A549 (cell line): Measurements from ENCODE around the gene RCC1.

ENCODE experiments used
- CTCF ChIP-seq: fragments of >200 bp; sonication (Bioruptor Twin); formaldehyde crosslinking; IDR thresholded peaks from 3 replicates; pipeline ENCODE4 v1.5.1; 2016
- FOSL2 ChIP-seq, 2 experiments: fragments of 450-650 bp in 1 of 2; fragments of >200 bp in 1 of 2; sonication (Bioruptor Twin) in 1 of 2; formaldehyde crosslinking; IDR thresholded peaks; 2 replicates each; pipeline versions ENCODE4 v1.5.0 to v1.6.1; 2016 to 2020; ENCODE audit warnings: mild to moderate bottlenecking in 1 of 2, moderate library complexity in 1 of 2
- PBX3 ChIP-seq: IDR thresholded peaks from 2 replicates; pipeline ENCODE4 v1.6.1; 2012
- POLR2A ChIP-seq: IDR thresholded peaks from 2 replicates; pipeline ENCODE4 v1.6.1; 2012; ENCODE audit warnings: mild to moderate bottlenecking, low read length
- POLR2AphosphoS2 ChIP-seq: conservative IDR thresholded peaks from 2 replicates; pipeline ENCODE4 v1.6.1; 2012; ENCODE audit warnings: low read length, improper control_type of control experiment, inconsistent platforms
- USF2 ChIP-seq: fragments of 450-650 bp; IDR thresholded peaks from 2 replicates; pipeline ENCODE4 v1.6.1; 2014; ENCODE audit warnings: antibody characterized with exemption

- TF ChIP-seq FOSL2 (IDR thresholded peaks at IDR 0.05) (no peak), FOSL2 (CRISPR knock-in tag; IDR thresholded peaks at IDR 0.05) (no peak), POLR2AphosphoS2 (no peak), CTCF (no peak), PBX3 (no peak), POLR2A (no peak), USF2 (no peak)
These were observed 11.1 kb upstream of the RCC1 start for GRCh38 chr1:28494737-28495136.
